Colonic mucosa (tissue), 4 donors: Measurements from ENCODE around the gene AP4S1. TPM values are rescaled to one million over a fixed set of nuclear protein-coding genes. Genes with fewer than 3 reads are reported as not detected.
"Not testable (repeated sequence)": the region's sequence is repeated elsewhere in the genome, so short reads cannot be mapped to it uniquely, and the experiment has no call there.

Source experiments
- DNase-seq: peaks from one replicate; pipeline ENCODE4 v3.0.0-alpha.2; 2020
- H3K27ac ChIP-seq: fragments of 200-600 bp; one replicate; pipeline ENCODE4 v1.8.0; 2021
- H3K27me3 ChIP-seq: fragments of 200-600 bp; one replicate; pipeline ENCODE4 v1.8.0; 2021
- H3K36me3 ChIP-seq: fragments of 200-600 bp; one replicate; pipeline ENCODE4 v1.8.0; 2021
- H3K4me1 ChIP-seq: fragments of 200-600 bp; one replicate; pipeline ENCODE4 v1.8.0; 2021; ENCODE audit warnings: mild to moderate bottlenecking
- H3K4me3 ChIP-seq: fragments of 200-600 bp; one replicate; pipeline ENCODE4 v1.8.0; 2021
- H3K9ac ChIP-seq, 2 donors: one replicate each; pipeline ENCODE4 v1.7.0; 2013; ENCODE audit warnings: control low read depth in 2 of 2, low read depth in 2 of 2, low read length in 2 of 2
- H3K9me3 ChIP-seq: fragments of 200-600 bp; one replicate; pipeline ENCODE4 v1.8.0; 2021
- CTCF ChIP-seq: fragments of 200-600 bp; IDR thresholded peaks from one replicate; pipeline ENCODE4 v1.8.0; 2022; ENCODE audit warnings: antibody characterized with exemption, mild to moderate bottlenecking
- intact Hi-C: fragments of 100-400 bp; cut with DNase I; formaldehyde crosslinking; loops from one replicate; pipeline ENCODE4 v1.14.1; 2022
- total RNA-seq, 2 donors: library from RNA; stranded (reverse); fragmentation: NEBNext Ultra II Directional in 1 of 2; extraction: Animal tissue kit (Norgen Biotek cat#: 25700) in 1 of 2; gene quantifications; one replicate each; pipeline ENCODE4 v1.2.1, GENCODE V29; 2021
- donor health status: healthy.
- donor health status: DM: no; HTN: no; CAD: no.
- donor health status: DM: no; HTN: no; CAD: no.

Gene AP4S1
- total RNA-seq, 2 donors from 2014 or later = 3.3 to 4.9 TPM

GRCh38 chr14:31045501-31046080 lies 20.1 kb downstream of the AP4S1 start:
- intact Hi-C loops = no loop called here

GRCh38 chr14:31047503-31047902 lies 22.1 kb downstream of the AP4S1 start:
- Histone ChIP-seq H3K9ac (no peak overlapping the region), H3K36me3 (no peaks in the 10 kb centered on the region), H3K27ac (no peak overlapping the region), H3K9me3 (no peaks in the 10 kb centered on the region), H3K4me3 (no peak overlapping the region), H3K27me3 (no peaks in the 10 kb centered on the region), H3K4me1 (no peaks in the 10 kb centered on the region)
- DNase-seq = no peak
- intact Hi-C loops = no loop called here
- no peak for TF ChIP-seq CTCF

More at GRCh38 chr14:31045501-31046080, 20.1 kb downstream of the AP4S1 start:
- Histone ChIP-seq H3K27me3 (no peaks in the 10 kb centered on the region), H3K27ac (no peak overlapping the region), H3K9ac (no peak overlapping the region), H3K4me3 (no peak overlapping the region), H3K36me3 (no peaks in the 10 kb centered on the region), H3K4me1 (no peaks in the 10 kb centered on the region), H3K9me3 (no peaks in the 10 kb centered on the region)
- DNase-seq = no peak
- TF ChIP-seq CTCF = no peak

- TF ChIP-seq CTCF = no peak
- DNase-seq = no peak
- intact Hi-C loops = no loop called here
- Histone ChIP-seq H3K4me1 (no peaks in the 10 kb centered on the region), H3K9ac (no peak overlapping the region), H3K27ac (no peak overlapping the region), H3K9me3 (no peaks in the 10 kb centered on the region), H3K36me3 (no peaks in the 10 kb centered on the region), H3K4me3 (no peak overlapping the region), H3K27me3 (no peaks in the 10 kb centered on the region)
These were observed 25.6 kb downstream of the AP4S1 start for GRCh38 chr14:31051023-31051422.

GRCh38 chr14:31051511-31051910 lies 26.1 kb downstream of the AP4S1 start:
- no peaks in the 10 kb centered on the region for H3K4me1 ChIP-seq
- no peak overlapping the region for H3K4me3 ChIP-seq
- intact Hi-C loops = no loop called here
- no peak for DNase-seq
- no peak overlapping the region for H3K9ac ChIP-seq
- no peaks in the 10 kb centered on the region for H3K27me3 ChIP-seq
- TF ChIP-seq CTCF = no peak
- no peak overlapping the region for H3K27ac ChIP-seq
- H3K36me3 ChIP-seq = no peaks in the 10 kb centered on the region
- no peaks in the 10 kb centered on the region for H3K9me3 ChIP-seq

GRCh38 chr14:31052905-31053586 lies 27.6 kb downstream of the AP4S1 start:
- H3K9ac ChIP-seq, H3K4me3 ChIP-seq, H3K4me1 ChIP-seq, H3K36me3 ChIP-seq, H3K27me3 ChIP-seq, H3K27ac ChIP-seq, intact Hi-C loops, H3K9me3 ChIP-seq: not testable (repeated sequence)
- peak; percentile 56 for DNase-seq

- no peak overlapping the region for H3K4me3 ChIP-seq
- no peaks in the 10 kb centered on the region for H3K36me3 ChIP-seq
- H3K9me3 ChIP-seq = no peaks in the 10 kb centered on the region
- H3K27me3 ChIP-seq = no peaks in the 10 kb centered on the region
- H3K9ac ChIP-seq = no peak overlapping the region
- no peak overlapping the region for H3K27ac ChIP-seq
- H3K4me1 ChIP-seq = no peaks in the 10 kb centered on the region
- TF ChIP-seq CTCF = no peak
- intact Hi-C loops = no loop called here
- no peak for DNase-seq
These were observed 31.6 kb downstream of the AP4S1 start for GRCh38 chr14:31057035-31057434.
